Trophoblast cell (in vitro differentiated cells and primary cell): ENCODE measurements around the gene USB1.

Experiments
- DNase-seq, 2 donors: peaks; one replicate each; pipeline ENCODE4 v3.0.0-alpha.2; 2016
- H2AFZ ChIP-seq: 2 replicates; pipeline ENCODE4 v1.6.1; 2013; ENCODE audit warnings: low read length, moderate library complexity, mild to moderate bottlenecking; ENCODE audit not compliant: insufficient read depth, poor library complexity
- H2AK5ac ChIP-seq: 2 replicates; pipeline ENCODE4 v1.6.1; 2013; ENCODE audit warnings: mild to moderate bottlenecking, low read length
- H2BK120ac ChIP-seq: 2 replicates; pipeline ENCODE4 v1.6.1; 2013; ENCODE audit warnings: low read length, mild to moderate bottlenecking, moderate library complexity; ENCODE audit not compliant: insufficient read depth, poor library complexity
- H2BK12ac ChIP-seq: 2 replicates; pipeline ENCODE4 v1.6.1; 2013; ENCODE audit warnings: mild to moderate bottlenecking, low read length, moderate library complexity
- H2BK5ac ChIP-seq: 2 replicates; pipeline ENCODE4 v1.6.1; 2013; ENCODE audit warnings: low read length, low read depth, moderate library complexity, mild to moderate bottlenecking; ENCODE audit not compliant: poor library complexity
- H3K14ac ChIP-seq: 2 replicates; pipeline ENCODE4 v1.6.1; 2013; ENCODE audit warnings: mild to moderate bottlenecking, low read length
- H3K18ac ChIP-seq: 2 replicates; pipeline ENCODE4 v1.6.1; 2013; ENCODE audit warnings: mild to moderate bottlenecking, low read length
- H3K23ac ChIP-seq: 2 replicates; pipeline ENCODE4 v1.6.1; 2013; ENCODE audit warnings: low read length
- H3K27ac ChIP-seq: 2 replicates; pipeline ENCODE4 v1.5.1; 2013; ENCODE audit warnings: low read depth, mild to moderate bottlenecking, inconsistent platforms, low read length, moderate library complexity
- H3K27me3 ChIP-seq: 2 replicates; pipeline ENCODE4 v1.6.1; 2013; ENCODE audit warnings: inconsistent platforms, mild to moderate bottlenecking, low read length, moderate library complexity; ENCODE audit not compliant: insufficient read depth
- H3K36me3 ChIP-seq, 2 experiments: 1 replicate in 1 of 2; 2 replicates in 1 of 2; pipeline ENCODE4 v1.6.1; 2013; ENCODE audit warnings: low read length in 2 of 2, mild to moderate bottlenecking in 2 of 2, moderate library complexity in 1 of 2; ENCODE audit not compliant: insufficient read depth in 2 of 2, control insufficient read depth in 1 of 2
- H3K4ac ChIP-seq: 2 replicates; pipeline ENCODE4 v1.6.1; 2013; ENCODE audit warnings: low read depth, mild to moderate bottlenecking, low read length, moderate library complexity
- H3K4me1 ChIP-seq, 2 experiments: 1 replicate in 1 of 2; 2 replicates in 1 of 2; pipeline ENCODE4 v1.6.1; 2013; ENCODE audit warnings: low read length in 2 of 2, mild to moderate bottlenecking in 2 of 2, moderate library complexity in 1 of 2; ENCODE audit not compliant: insufficient read depth in 2 of 2, control insufficient read depth in 1 of 2
- H3K4me2 ChIP-seq: 2 replicates; pipeline ENCODE4 v1.6.1; 2013; ENCODE audit warnings: inconsistent platforms, mild to moderate bottlenecking, low read length, moderate library complexity
- H3K4me3 ChIP-seq: 2 replicates; pipeline ENCODE4 v1.5.1; 2013; ENCODE audit warnings: mild to moderate bottlenecking, low read depth, low read length, inconsistent platforms
- H3K79me1 ChIP-seq: one replicate; pipeline ENCODE4 v1.6.1; 2013; ENCODE audit warnings: low read length
- H3K79me2 ChIP-seq: 2 replicates; pipeline ENCODE4 v1.6.1; 2013; ENCODE audit warnings: low read length, mild to moderate bottlenecking; ENCODE audit not compliant: control insufficient read depth, insufficient read depth, poor library complexity
- H3K9ac ChIP-seq: 2 replicates; pipeline ENCODE4 v1.6.1; 2013; ENCODE audit warnings: mild to moderate bottlenecking, low read length
- H3K9me3 ChIP-seq: 2 replicates; pipeline ENCODE4 v1.6.1; 2013; ENCODE audit warnings: low read depth, mild to moderate bottlenecking, control low read depth, inconsistent platforms, low read length; ENCODE audit not compliant: insufficient read depth
- H4K12ac ChIP-seq: 2 replicates; pipeline ENCODE4 v1.6.1; 2013; ENCODE audit warnings: low read depth, mild to moderate bottlenecking, low read length, moderate library complexity
- H4K8ac ChIP-seq: 2 replicates; pipeline ENCODE4 v1.6.1; 2013; ENCODE audit warnings: low read depth, mild to moderate bottlenecking, low read length, moderate library complexity
- H4K91ac ChIP-seq: one replicate; pipeline ENCODE4 v1.6.1; 2013; ENCODE audit warnings: low read depth, mild to moderate bottlenecking, low read length, moderate library complexity
- WGBS: extraction: QIAGEN DNeasy Blood & Tissue Kit; methylation state at CpG from one replicate; pipeline ENCODE4 v1.1.7; 2013; ENCODE audit warnings: missing lambda C conversion rate; ENCODE audit not compliant: insufficient read length, insufficient coverage; ENCODE audit errors: extremely low coverage; 5-methylcytosine and 5-hydroxymethylcytosine counted together

Gene USB1

DNA sequence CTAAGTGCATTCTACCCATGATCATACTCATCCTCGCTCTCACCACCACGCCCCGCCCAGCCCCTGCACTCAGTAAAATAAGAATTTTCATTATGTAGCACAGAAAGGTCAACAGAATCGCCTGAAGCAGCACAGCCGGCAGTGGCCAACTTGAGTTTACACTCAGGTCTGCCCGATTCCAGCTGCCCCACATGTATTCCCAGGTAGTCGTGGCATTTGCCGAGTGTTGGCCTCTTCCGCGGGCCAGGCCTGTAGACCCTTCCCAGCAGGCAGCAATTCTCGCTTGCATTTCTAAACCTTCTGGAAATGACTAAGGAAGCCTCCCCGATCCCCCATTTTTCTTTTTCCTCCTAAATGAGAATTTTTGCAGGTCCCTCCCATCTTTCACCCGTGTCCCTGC is 30.9 kb upstream of the USB1 start:
- H4K12ac ChIP-seq: no peak overlapping the region
- H3K27me3 ChIP-seq: no peaks in the 10 kb centered on the region

DNA sequence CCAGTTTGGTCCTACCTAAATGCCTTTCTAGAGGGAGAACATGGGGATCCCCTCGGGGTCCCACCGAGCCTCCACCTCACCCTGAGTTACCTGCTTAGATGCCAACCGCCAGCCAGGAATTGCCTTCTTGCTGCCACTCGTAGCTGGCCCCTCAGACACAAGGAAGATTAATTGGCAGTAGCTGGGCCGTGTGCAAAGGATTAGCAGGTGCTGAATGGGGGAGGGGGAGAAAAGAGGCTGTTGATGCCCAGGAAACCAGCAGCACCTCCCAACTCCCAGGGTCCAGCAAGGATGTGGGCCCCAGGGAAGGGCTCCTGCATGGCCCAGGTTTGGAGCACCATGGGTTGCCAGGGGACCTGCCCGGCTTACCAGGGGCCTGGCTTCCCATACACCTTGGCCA is 30.2 kb upstream of the USB1 start, which contains the start of gene CNGB1:
Gene CNGB1, minus strand, starts transcription at position 159 of the 400 bp plus-strand sequence. CDS start 3,842 bp downstream, outside the sequence.
- Histone ChIP-seq H4K91ac (no peak within 1 kb of the TSS), H3K79me2 (no peaks in the 10 kb centered on the region), H3K79me1 (no peaks in the 10 kb centered on the region), H3K4me3 (no peak within 1 kb of the TSS), H3K23ac (no peak within 1 kb of the TSS), H2BK120ac (no peak within 1 kb of the TSS), H3K27ac (no peak within 1 kb of the TSS), H2BK5ac (no peak within 1 kb of the TSS), H3K9me3 (peaks cover 2% of the 10 kb centered on the region), H3K18ac (no peak within 1 kb of the TSS), H4K12ac (no peak within 1 kb of the TSS), H2BK12ac (no peak within 1 kb of the TSS), H3K27me3 (no peaks in the 10 kb centered on the region), H3K4ac (no peak within 1 kb of the TSS), H3K9ac (no peak within 1 kb of the TSS), H3K14ac (no peak within 1 kb of the TSS), H2AK5ac (no peak within 1 kb of the TSS), H3K4me1 (no peaks in the 10 kb centered on the region), H3K4me2 (no peak within 1 kb of the TSS), H2AFZ (no peak within 1 kb of the TSS), H3K36me3 (no peaks in the 10 kb centered on the region), H4K8ac (no peak within 1 kb of the TSS)
- no CpG with 5 or more reads among the region's 6 CpGs for WGBS
- no peak for DNase-seq

More for the DNA sequence above, 30.9 kb upstream of the USB1 start:
- no peak overlapping the region for H4K8ac ChIP-seq
- H3K79me1 ChIP-seq: no peaks in the 10 kb centered on the region
- no peak for DNase-seq
- no peak overlapping the region for H2BK5ac ChIP-seq
- no peaks in the 10 kb centered on the region for H3K4me1 ChIP-seq
- peaks cover 2% of the 10 kb centered on the region for H3K9me3 ChIP-seq
- H3K14ac ChIP-seq: no peak overlapping the region
- H2AK5ac ChIP-seq: no peak overlapping the region
- H3K18ac ChIP-seq: no peak overlapping the region
- no peaks in the 10 kb centered on the region for H3K79me2 ChIP-seq
- H3K4me3 ChIP-seq: no peak overlapping the region
- no peak overlapping the region for H3K27ac ChIP-seq
- H2BK120ac ChIP-seq: no peak overlapping the region
- H3K36me3 ChIP-seq: no peaks in the 10 kb centered on the region
- H4K91ac ChIP-seq: no peak overlapping the region
- no peak overlapping the region for H3K23ac ChIP-seq
- no peak overlapping the region for H3K9ac ChIP-seq
- WGBS: no CpG with 5 or more reads among the region's 13 CpGs
- no peak overlapping the region for H3K4me2 ChIP-seq
- no peak overlapping the region for H2BK12ac ChIP-seq
- no peak overlapping the region for H3K4ac ChIP-seq
- no peak overlapping the region for H2AFZ ChIP-seq

DNA sequence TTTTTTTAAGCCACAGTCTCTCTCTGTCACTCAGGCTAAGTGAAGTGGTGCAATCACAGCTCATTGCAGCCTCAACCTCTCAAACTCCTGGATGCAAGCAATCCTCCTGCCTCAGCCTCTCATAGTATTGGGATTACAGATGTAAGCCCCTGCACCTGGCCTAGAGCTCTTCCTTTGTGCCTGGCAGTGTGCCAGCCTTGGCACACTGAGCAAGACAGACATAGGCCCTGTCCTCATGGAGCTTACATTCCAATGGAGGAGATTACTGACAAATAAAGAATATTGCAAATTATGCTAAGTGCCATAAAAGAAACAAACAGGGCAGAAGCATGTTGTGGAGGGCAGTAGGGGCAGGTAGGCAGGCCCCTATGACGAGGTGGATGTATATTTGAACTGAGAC is 29.4 kb upstream of the USB1 start:
- no peak overlapping the region for H2BK12ac ChIP-seq
- WGBS: no CpG with 5 or more reads among the region's 1 CpG
- H3K27me3 ChIP-seq: no peaks in the 10 kb centered on the region
- H3K4me1 ChIP-seq: no peaks in the 10 kb centered on the region
- H3K9me3 ChIP-seq: peaks cover 2% of the 10 kb centered on the region
- H4K8ac ChIP-seq: no peak overlapping the region
- H3K9ac ChIP-seq: no peak overlapping the region
- no peaks in the 10 kb centered on the region for H3K79me2 ChIP-seq
- H3K4ac ChIP-seq: no peak overlapping the region
- no peak overlapping the region for H2AK5ac ChIP-seq
- no peak overlapping the region for H2BK5ac ChIP-seq
- no peak overlapping the region for H3K14ac ChIP-seq
- no peak overlapping the region for H3K4me3 ChIP-seq
- H3K4me2 ChIP-seq: no peak overlapping the region
- no peak overlapping the region for H3K27ac ChIP-seq
- H3K18ac ChIP-seq: no peak overlapping the region
- H3K79me1 ChIP-seq: no peaks in the 10 kb centered on the region
- H4K12ac ChIP-seq: no peak overlapping the region
- DNase-seq: no peak
- no peak overlapping the region for H4K91ac ChIP-seq
- no peaks in the 10 kb centered on the region for H3K36me3 ChIP-seq
- no peak overlapping the region for H2BK120ac ChIP-seq
- H3K23ac ChIP-seq: no peak overlapping the region
- H2AFZ ChIP-seq: no peak overlapping the region

DNA sequence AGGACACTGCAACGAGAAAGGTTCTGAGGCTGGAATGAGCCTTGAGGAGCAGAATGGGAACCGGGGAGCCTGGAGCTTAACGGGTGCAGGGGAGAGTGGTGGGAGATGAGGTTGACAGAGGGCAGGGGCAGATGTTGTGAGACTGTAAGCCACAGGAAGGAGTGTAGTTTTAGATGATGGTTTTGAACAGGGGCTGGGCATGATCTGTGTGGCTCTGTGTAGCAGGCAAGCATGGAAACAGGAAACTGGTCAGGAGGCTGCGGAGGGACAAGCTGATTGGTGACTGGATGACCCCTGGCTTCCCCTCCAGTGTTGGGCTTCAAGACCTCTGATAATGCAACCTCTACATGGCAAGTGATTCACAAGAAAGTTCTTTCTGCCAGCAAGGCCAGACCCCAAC is 28.9 kb upstream of the USB1 start:
- no peak overlapping the region for H3K27ac ChIP-seq
- no peak overlapping the region for H3K23ac ChIP-seq
- WGBS: no CpG with 5 or more reads among the region's 4 CpGs

More for the DNA sequence above, 28.9 kb upstream of the USB1 start:
- Histone ChIP-seq H3K9ac (no peak overlapping the region), H3K27me3 (no peaks in the 10 kb centered on the region), H2AFZ (no peak overlapping the region), H3K4ac (no peak overlapping the region), H2BK12ac (no peak overlapping the region), H3K79me1 (no peaks in the 10 kb centered on the region), H4K91ac (no peak overlapping the region), H3K36me3 (no peaks in the 10 kb centered on the region), H3K4me1 (no peaks in the 10 kb centered on the region), H2AK5ac (no peak overlapping the region), H3K79me2 (no peaks in the 10 kb centered on the region), H3K18ac (no peak overlapping the region), H2BK120ac (no peak overlapping the region), H3K4me3 (no peak overlapping the region), H4K12ac (no peak overlapping the region), H3K14ac (no peak overlapping the region), H3K9me3 (peaks cover 2% of the 10 kb centered on the region), H2BK5ac (no peak overlapping the region), H3K4me2 (no peak overlapping the region), H4K8ac (no peak overlapping the region)
- DNase-seq: no peak
